ENCODE measurements around the gene ELF4. TPM values are rescaled to one million over a fixed set of nuclear protein-coding genes. Genes with fewer than 3 reads are reported as not detected.

The ELF4 gene
- total RNA-seq, 1 donor from 2014 or later, result not detected

DNA sequence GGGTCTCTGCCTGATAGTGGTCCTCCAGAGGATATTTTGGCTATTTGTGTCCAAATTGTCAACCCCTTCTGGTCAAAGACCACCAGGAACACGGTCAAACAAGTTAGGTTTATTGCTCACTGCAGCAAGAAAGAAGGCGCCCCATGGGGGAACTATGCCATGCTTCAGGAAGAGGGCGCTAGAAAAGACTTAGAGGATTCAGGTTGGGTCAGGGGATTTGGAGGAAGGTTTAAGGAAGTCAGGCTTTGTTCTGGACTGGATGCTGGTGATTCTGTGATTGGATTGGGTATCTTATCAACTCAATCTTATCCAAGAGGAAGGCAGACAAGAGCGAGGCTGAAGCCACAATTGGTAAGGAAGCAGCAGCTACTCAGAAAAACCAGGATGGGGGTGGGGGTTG lies 14.3 kb upstream of the ELF4 start:
- no peak overlapping the region for H3K4me2 ChIP-seq
- H3K4me3 ChIP-seq, result no peak overlapping the region
- H3K36me3 ChIP-seq, result no peaks in the 10 kb centered on the region
- peaks cover 19% of the 10 kb centered on the region for H3K27me3 ChIP-seq
- H3F3A ChIP-seq (ENCODE audit: low read depth), result no peaks in the 10 kb centered on the region
- peaks cover 2% of the 10 kb centered on the region for H3K9me3 Mint-ChIP-seq
- H2AFZ ChIP-seq (replicated peaks), result no peak overlapping the region
- H3K4me3 Mint-ChIP-seq, result no peak overlapping the region
- no peaks in the 10 kb centered on the region for H3K79me2 ChIP-seq (ENCODE audit: low read depth)
- H3K9ac ChIP-seq, result no peak overlapping the region
- no peaks in the 10 kb centered on the region for H3K4me1 ChIP-seq
- H3K4me1 Mint-ChIP-seq, result peaks cover 8% of the 10 kb centered on the region
- H3K27ac Mint-ChIP-seq, result no peak overlapping the region
- H3K36me3 Mint-ChIP-seq, result peaks cover 37% of the 10 kb centered on the region
- H3K9me3 ChIP-seq (ENCODE audit: low read depth), result no peaks in the 10 kb centered on the region
- H3K27me3 Mint-ChIP-seq (ENCODE audit: insufficient read depth, low read depth), result peaks cover 2% of the 10 kb centered on the region
- no peak for DNase-seq (ENCODE audit: low spot score)
- H4K20me1 ChIP-seq (ENCODE audit: low read depth), result no peaks in the 10 kb centered on the region
- H3K27ac ChIP-seq, result no peak overlapping the region
- TF ChIP-seq EZH2phosphoT487 (IDR thresholded peaks at IDR 0.05) (no peak), EZH2 (IDR thresholded peaks at IDR 0.05) (no peak)
- TF ChIP-seq, protein P1, sequence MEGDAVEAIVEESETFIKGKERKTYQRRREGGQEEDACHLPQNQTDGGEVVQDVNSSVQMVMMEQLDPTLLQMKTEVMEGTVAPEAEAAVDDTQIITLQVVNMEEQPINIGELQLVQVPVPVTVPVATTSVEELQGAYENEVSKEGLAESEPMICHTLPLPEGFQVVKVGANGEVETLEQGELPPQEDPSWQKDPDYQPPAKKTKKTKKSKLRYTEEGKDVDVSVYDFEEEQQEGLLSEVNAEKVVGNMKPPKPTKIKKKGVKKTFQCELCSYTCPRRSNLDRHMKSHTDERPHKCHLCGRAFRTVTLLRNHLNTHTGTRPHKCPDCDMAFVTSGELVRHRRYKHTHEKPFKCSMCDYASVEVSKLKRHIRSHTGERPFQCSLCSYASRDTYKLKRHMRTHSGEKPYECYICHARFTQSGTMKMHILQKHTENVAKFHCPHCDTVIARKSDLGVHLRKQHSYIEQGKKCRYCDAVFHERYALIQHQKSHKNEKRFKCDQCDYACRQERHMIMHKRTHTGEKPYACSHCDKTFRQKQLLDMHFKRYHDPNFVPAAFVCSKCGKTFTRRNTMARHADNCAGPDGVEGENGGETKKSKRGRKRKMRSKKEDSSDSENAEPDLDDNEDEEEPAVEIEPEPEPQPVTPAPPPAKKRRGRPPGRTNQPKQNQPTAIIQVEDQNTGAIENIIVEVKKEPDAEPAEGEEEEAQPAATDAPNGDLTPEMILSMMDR (IDR thresholded peaks at IDR 0.05), result no peak

DNA sequence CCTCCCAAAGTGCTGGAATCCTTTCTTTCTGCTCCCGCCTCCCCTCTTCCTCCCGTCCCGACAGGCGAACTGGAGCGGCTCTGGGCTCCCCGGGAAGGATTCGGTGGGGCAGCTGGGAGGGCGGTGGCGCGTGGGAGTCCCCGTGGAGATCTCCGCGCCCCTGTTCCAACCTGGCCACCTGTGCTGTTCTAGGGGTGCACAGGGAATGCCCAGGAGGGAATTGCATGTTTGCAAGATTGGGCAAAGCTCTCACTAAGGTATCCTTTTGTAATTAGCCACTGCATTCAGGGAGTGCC lies 11.2 kb upstream of the ELF4 start:
- Histone ChIP-seq H3K4me2 (peak overlapping the region; percentile 72), H3F3A (ENCODE audit: low read depth) (no peaks in the 10 kb centered on the region), H3K4me3 (no peak overlapping the region), H3K79me2 (ENCODE audit: low read depth) (no peaks in the 10 kb centered on the region), H4K20me1 (ENCODE audit: low read depth) (no peaks in the 10 kb centered on the region), H3K9me3 (ENCODE audit: low read depth) (no peaks in the 10 kb centered on the region), H3K4me1 (no peaks in the 10 kb centered on the region), H2AFZ (replicated peaks) (no peak overlapping the region), H3K36me3 (no peaks in the 10 kb centered on the region), H3K27me3 (peaks cover 29% of the 10 kb centered on the region), H3K27ac (no peak overlapping the region), H3K9ac (no peak overlapping the region)
- Mint-ChIP-seq H3K4me3 (peak overlapping the region; percentile 67), H3K36me3 (peaks cover 19% of the 10 kb centered on the region), H3K27ac (no peak overlapping the region), H3K27me3 (ENCODE audit: insufficient read depth, low read depth) (peaks cover 9% of the 10 kb centered on the region), H3K4me1 (peaks cover 32% of the 10 kb centered on the region), H3K9me3 (peaks cover 2% of the 10 kb centered on the region)
- DNase-seq (ENCODE audit: low spot score), result no peak
- TF ChIP-seq, protein P1 (IDR thresholded peaks at IDR 0.05), result no peak
- no peak for TF ChIP-seq EZH2phosphoT487 (IDR thresholded peaks at IDR 0.05)
- TF ChIP-seq EZH2 (IDR thresholded peaks at IDR 0.05), result no peak

DNA sequence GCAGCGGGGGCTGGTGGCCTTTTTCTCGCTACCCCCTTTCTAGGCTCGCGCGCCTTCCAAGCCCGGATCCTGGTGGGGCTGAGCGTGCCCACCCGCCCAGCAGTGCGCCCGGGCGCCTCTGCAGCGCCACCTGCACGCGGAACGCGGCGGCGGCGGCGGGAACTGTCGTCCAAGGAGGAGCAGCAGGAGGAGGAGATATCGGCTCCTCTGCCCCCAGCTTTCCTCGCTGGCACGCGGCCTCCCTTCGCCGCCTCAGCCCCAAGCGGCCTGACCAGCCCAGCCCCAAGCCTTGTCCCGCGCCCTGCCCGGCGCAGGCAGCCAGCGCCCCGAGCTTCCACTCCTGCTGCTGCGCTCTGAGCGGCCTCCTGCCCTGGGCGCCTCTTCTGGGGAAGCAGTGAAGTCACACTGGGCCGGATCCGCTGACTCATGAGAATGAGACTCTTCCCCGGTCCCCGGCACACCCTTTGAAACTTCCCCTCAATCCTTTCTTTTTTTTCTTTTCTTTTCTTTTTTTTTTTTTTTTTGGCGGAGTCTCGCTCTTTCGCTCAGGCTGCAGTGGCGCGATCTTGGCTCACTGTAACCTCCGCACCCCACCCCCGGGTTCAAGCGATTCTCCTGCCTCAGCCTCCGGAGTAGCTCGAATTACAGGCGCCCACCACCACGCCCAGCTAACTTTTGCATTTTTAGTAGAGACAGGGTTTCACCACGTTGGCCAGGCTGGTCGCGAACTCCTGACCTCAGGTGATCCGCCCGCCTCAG lies 10.6 kb upstream of the ELF4 start:
- H3K4me3 ChIP-seq, result peak overlapping the region; percentile 44
- no peaks in the 10 kb centered on the region for H3K36me3 ChIP-seq
- DNase-seq (ENCODE audit: low spot score), result peak; percentile 75
- Mint-ChIP-seq H3K36me3 (peaks cover 18% of the 10 kb centered on the region), H3K4me3 (peak overlapping the region; percentile 84), H3K9me3 (peaks cover 2% of the 10 kb centered on the region), H3K27me3 (ENCODE audit: insufficient read depth, low read depth) (peaks cover 9% of the 10 kb centered on the region), H3K4me1 (peaks cover 32% of the 10 kb centered on the region), H3K27ac (no peak overlapping the region)
- H2AFZ ChIP-seq (replicated peaks), result peak overlapping the region; percentile 79
- no peaks in the 10 kb centered on the region for H4K20me1 ChIP-seq (ENCODE audit: low read depth)
- no peaks in the 10 kb centered on the region for H3K9me3 ChIP-seq (ENCODE audit: low read depth)
- no peaks in the 10 kb centered on the region for H3K79me2 ChIP-seq (ENCODE audit: low read depth)
- H3K4me2 ChIP-seq, result peak overlapping the region; percentile 72
- peaks cover 29% of the 10 kb centered on the region for H3K27me3 ChIP-seq
- TF ChIP-seq, protein P1 (IDR thresholded peaks at IDR 0.05), result peak; percentile 63
- TF ChIP-seq EZH2 (IDR thresholded peaks at IDR 0.05), result no peak
- no peaks in the 10 kb centered on the region for H3F3A ChIP-seq (ENCODE audit: low read depth)
- H3K27ac ChIP-seq, result no peak overlapping the region
- no peaks in the 10 kb centered on the region for H3K4me1 ChIP-seq
- H3K9ac ChIP-seq, result no peak overlapping the region
